GM12865 (cell line): ENCODE results near the gene FAM78A.
"Not testable (repeated sequence)": the region's sequence is repeated elsewhere in the genome, so short reads cannot be mapped to it uniquely, and the experiment has no call there.

Source experiments
- DNase-seq: peaks from one replicate; pipeline ENCODE4 v3.0.0; 2010; ENCODE audit warnings: low read depth
- H3K4me3 ChIP-seq: 2 replicates; pipeline ENCODE4 v1.5.1; 2011; ENCODE audit warnings: mild to moderate bottlenecking, low read depth, low read length, control low read depth
- TF ChIP-seq, protein P1 (sequence below): IDR thresholded peaks from 2 replicates; pipeline ENCODE4 v1.5.1; 2011; ENCODE audit warnings: low read length, control low read depth, low read depth, inconsistent platforms; ENCODE audit not compliant: insufficient read depth; ENCODE audit errors: missing control alignments

FAM78A gene

GRCh38 chr9:131270171-131271015, 5.9 kb downstream of the FAM78A start:
- peak overlapping the region; percentile 79 for H3K4me3 ChIP-seq
- peak; percentile 82 for DNase-seq
- TF ChIP-seq, protein P1, sequence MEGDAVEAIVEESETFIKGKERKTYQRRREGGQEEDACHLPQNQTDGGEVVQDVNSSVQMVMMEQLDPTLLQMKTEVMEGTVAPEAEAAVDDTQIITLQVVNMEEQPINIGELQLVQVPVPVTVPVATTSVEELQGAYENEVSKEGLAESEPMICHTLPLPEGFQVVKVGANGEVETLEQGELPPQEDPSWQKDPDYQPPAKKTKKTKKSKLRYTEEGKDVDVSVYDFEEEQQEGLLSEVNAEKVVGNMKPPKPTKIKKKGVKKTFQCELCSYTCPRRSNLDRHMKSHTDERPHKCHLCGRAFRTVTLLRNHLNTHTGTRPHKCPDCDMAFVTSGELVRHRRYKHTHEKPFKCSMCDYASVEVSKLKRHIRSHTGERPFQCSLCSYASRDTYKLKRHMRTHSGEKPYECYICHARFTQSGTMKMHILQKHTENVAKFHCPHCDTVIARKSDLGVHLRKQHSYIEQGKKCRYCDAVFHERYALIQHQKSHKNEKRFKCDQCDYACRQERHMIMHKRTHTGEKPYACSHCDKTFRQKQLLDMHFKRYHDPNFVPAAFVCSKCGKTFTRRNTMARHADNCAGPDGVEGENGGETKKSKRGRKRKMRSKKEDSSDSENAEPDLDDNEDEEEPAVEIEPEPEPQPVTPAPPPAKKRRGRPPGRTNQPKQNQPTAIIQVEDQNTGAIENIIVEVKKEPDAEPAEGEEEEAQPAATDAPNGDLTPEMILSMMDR, result no peak

GRCh38 chr9:131266266-131267229, 9.8 kb downstream of the FAM78A start:
- TF ChIP-seq, protein P1, result no peak
- H3K4me3 ChIP-seq, result no peak overlapping the region
- DNase-seq, result no peak

DNA sequence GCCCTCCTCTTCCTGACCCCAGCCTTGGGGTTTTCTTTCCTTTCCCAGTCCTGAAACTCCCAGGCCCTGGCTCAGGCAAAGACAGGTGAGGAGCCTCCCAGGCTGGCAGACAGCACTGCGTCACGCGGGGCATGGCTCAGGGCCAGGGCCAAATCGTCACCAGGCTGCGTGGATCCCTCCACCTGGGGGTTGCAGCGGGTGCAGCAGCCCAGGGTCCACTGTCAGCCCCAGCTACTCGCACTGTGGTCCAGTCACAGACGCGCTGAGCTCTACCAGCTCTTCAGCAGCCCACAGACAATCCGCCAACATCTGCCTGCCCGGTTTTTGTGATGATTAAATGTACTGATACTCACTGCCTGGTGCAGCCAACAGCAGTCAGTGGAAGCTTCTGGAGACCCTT, 12.1 kb downstream of the FAM78A start:
- no peak for DNase-seq
- TF ChIP-seq, protein P1, result no peak
- no peak overlapping the region for H3K4me3 ChIP-seq

GRCh38 chr9:131263701-131264100, 12.6 kb downstream of the FAM78A start:
- H3K4me3 ChIP-seq, result no peak overlapping the region
- TF ChIP-seq, protein P1, result no peak
- no peak for DNase-seq

DNA sequence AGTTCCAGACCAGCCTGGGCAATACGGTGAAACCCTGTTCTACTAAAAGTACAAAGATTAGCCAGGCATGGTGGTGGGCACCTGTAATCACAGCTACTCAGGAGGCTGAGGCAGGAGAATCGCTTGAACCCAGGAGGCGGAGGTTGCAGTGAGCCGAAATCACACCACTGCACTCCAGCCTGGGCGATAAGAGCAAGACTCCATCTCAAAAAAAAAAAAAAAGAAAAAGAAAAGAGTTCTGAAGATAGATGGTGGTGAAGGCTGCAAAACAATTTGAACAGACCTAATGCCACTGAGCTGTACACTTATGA, 13.3 kb downstream of the FAM78A start:
- not testable (repeated sequence) for H3K4me3 ChIP-seq, DNase-seq

- H3K4me3 ChIP-seq, result peak overlapping the region; percentile 9; the same call in 1 of the 2 replicates
- peak; percentile 86 for DNase-seq
- TF ChIP-seq, protein P1, result no peak
These were observed 13.8 kb downstream of the FAM78A start for GRCh38 chr9:131262327-131263032.
